ENCODE measurements around the gene NACC2. TPM values are rescaled to one million over a fixed set of nuclear protein-coding genes. Genes with fewer than 3 reads are reported as not detected.

NACC2 gene
- total and polyA plus RNA-seq, 10 of the 15 experiments (the other 5 are each of a cell fraction or from before 2014, with no cell fraction given) = 0.66 to 14.7 (median 3.5) TPM

DNA sequence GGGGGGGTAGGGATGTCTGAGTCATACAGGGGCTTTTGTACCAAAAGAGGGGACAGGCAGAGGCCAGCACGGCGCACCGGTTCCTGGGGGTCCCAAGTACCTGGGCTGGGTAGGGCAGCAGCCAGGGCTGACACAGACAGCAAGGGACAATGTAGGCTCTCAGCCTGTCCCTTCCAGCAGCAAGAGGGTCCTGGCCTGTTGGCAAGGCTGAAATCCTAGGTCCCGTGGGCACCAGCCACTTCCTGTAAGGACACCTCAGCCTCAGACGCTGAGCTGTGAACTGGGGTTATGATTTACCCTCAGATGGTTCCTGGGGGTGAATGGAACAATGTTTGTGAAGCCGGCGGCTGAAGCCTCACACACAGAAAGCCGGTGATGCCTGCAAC lies 41.3 kb downstream of the NACC2 start:
- H3K27ac ChIP-seq (ENCODE audit: control insufficient read depth, insufficient read depth) = no peak overlapping the region
- DNase-seq (ENCODE audit: low read depth, low spot score) = no peak
- no peak overlapping the region for H3K9ac ChIP-seq (ENCODE audit: control insufficient read depth, insufficient read depth, low read length)
- no peak for ATAC-seq
- BruUV-seq (replicated peaks) = no TSS peak
- H3K4me1 ChIP-seq (ENCODE audit: control insufficient read depth, insufficient read depth, low read length) = no peaks in the 10 kb centered on the region
- WGBS (ENCODE audit: insufficient coverage, insufficient replicate concordance, low lambda C conversion rate, missing lambda C conversion rate) = 45% methylated on average over 8 of the region's 8 CpGs
- ChIA-PET RAD21 (ENCODE audit: unreplicated experiment) (no interaction called here), SMC1A (ENCODE audit: uncharacterized antibody, unreplicated experiment) (no interaction called here), CTCF (interaction anchor here (0.6 kb wide), 1 partner anchor 59 kb away, joined by 4 read pairs; no protein-coding TSS in a partner anchor), POLR2A (no interaction called here)
- TF ChIP-seq YY1 (IDR thresholded peaks at IDR 0.05; ENCODE audit: low read depth, low read length) = no peak
- TF ChIP-seq MYB (IDR thresholded peaks at IDR 0.05; ENCODE audit: borderline replicate concordance, low read depth, low read length) = no peak
- no peak for TF ChIP-seq MEF2B (IDR thresholded peaks at IDR 0.05; ENCODE audit: partially characterized antibody, poor library complexity, severe bottlenecking)
- no peak for TF ChIP-seq POLR2AphosphoS5 (IDR thresholded peaks at IDR 0.05; ENCODE audit: low read length)
- no peak for TF ChIP-seq PAX5 (IDR thresholded peaks at IDR 0.05; ENCODE audit: borderline replicate concordance, low read depth, low read length)
- TF ChIP-seq POLR2A (IDR thresholded peaks at IDR 0.05; ENCODE audit: low read depth, low read length) = no peak
- TF ChIP-seq STAT3 (IDR thresholded peaks at IDR 0.05; ENCODE audit: low read depth, low read length) = no peak
- no peak for TF ChIP-seq EZH2 (IDR thresholded peaks at IDR 0.05; ENCODE audit: borderline replicate concordance, control insufficient read depth, low read depth, low read length)
- no peak for TF ChIP-seq JUNB (IDR thresholded peaks at IDR 0.05)
- no peak for TF ChIP-seq MTA3 (IDR thresholded peaks at IDR 0.05; ENCODE audit: borderline replicate concordance, low read length)
- TF ChIP-seq BACH1 (IDR thresholded peaks at IDR 0.05; ENCODE audit: borderline replicate concordance) = no peak
- FAIRE-seq = no peak
- H2AFZ ChIP-seq (ENCODE audit: control insufficient read depth, low read depth, low read length) = no peak overlapping the region
- no peak overlapping the region for H3K4me3 ChIP-seq
- H3K4me2 ChIP-seq (ENCODE audit: control insufficient read depth, insufficient read depth) = no peak overlapping the region
- no peaks in the 10 kb centered on the region for H3K9me3 ChIP-seq (replicated peaks; ENCODE audit: control insufficient read depth, insufficient read depth, low read length)
- peaks cover 0 to 4% of the 10 kb centered on the region in 2 experiments; a peak in 2 of 4 replicates for H3K36me3 ChIP-seq (ENCODE audit: control insufficient read depth in 2 of 2, insufficient read depth in 2 of 2, low read length in 1 of 2)
- H3K79me2 ChIP-seq (ENCODE audit: control insufficient read depth, insufficient read depth, low read length) = no peaks in the 10 kb centered on the region
- H4K20me1 ChIP-seq (ENCODE audit: control insufficient read depth, insufficient read depth) = peaks cover 4% of the 10 kb centered on the region; the same call in 1 of the 2 replicates
- in situ Hi-C loops (cut with MboI) = no loop called here
- no peaks in the 10 kb centered on the region for H3K27me3 ChIP-seq (replicated peaks in 1 of 2; ENCODE audit: control insufficient read depth in 2 of 2, insufficient read depth in 2 of 2, low read length in 1 of 2)
- intact Hi-C loops (cut with micrococcal nuclease; ENCODE audit: unreplicated experiment) = no loop called here

All from GM12878 (cell line).